GM12878 (cell line): ENCODE results near the gene SETD1A. TPM values are rescaled to one million over a fixed set of nuclear protein-coding genes. Genes with fewer than 3 reads are reported as not detected.
A peak's percentile ranks its signal among the peaks of the same experiment; 100 is the strongest.

ENCODE experiments used
- ATAC-seq: fragments of 200-7000 bp; cut with Tn5 transposase; 3 replicates; pipeline ENCODE4 v1.9.1; 2020; ENCODE audit warnings: mild to moderate bottlenecking, moderate library complexity
- BruUV-seq: library from RNA; stranded (reverse); fragments of 400-500 nt; replicated peaks from 2 replicates; lab custom pipeline; 2021; lab: Mats Ljungman, UMichigan
- CTCF ChIA-PET: fragments of 300-600 bp; sonication (Branson Sonifier 250); formaldehyde crosslinking; extraction: SDS; loops from one replicate; lab custom pipeline; 2021; ENCODE audit warnings: inconsistent platforms; lab: Yijun Ruan, JAX
- POLR2A ChIA-PET: fragments of 350-600 bp; formaldehyde crosslinking; extraction: SDS; loops from one replicate; lab custom pipeline; 2021; ENCODE audit warnings: inconsistent platforms; lab: Charles Lee
- RAD21 ChIA-PET: fragments of 300-600 bp; sonication (Branson Sonifier 250); formaldehyde crosslinking; loops from one replicate; lab custom pipeline; 2023; ENCODE audit warnings: antibody characterized with exemption; ENCODE audit not compliant: unreplicated experiment; lab: Charles Lee
- SMC1A ChIA-PET: fragments of 300-600 bp; sonication (Branson Sonifier 250); formaldehyde crosslinking; loops from one replicate; lab custom pipeline; 2023; ENCODE audit not compliant: unreplicated experiment, uncharacterized antibody; lab: Charles Lee
- DNase-seq: peaks from one replicate; pipeline ENCODE4 v3.0.0-alpha.2; 2011; ENCODE audit warnings: low read depth, low spot score
- FAIRE-seq: peaks from 3 replicates; lab custom pipeline; 2011; peaks lifted over from hg19 to GRCh38; lab: Jason Lieb, UNC
- H2AFZ ChIP-seq: 2 replicates; pipeline ENCODE4 v1.6.0; 2011; ENCODE audit warnings: low read depth, low read length, control low read depth; ENCODE audit not compliant: control insufficient read depth
- H3K27ac ChIP-seq: 2 replicates; pipeline ENCODE4 v1.5.1; 2011; ENCODE audit warnings: control low read depth; ENCODE audit not compliant: control insufficient read depth, insufficient read depth
- H3K27me3 ChIP-seq, 2 experiments: replicated peaks in 1 of 2; 2 replicates each; pipeline versions ENCODE4 v1.6.0 to v1.6.1; 2011; ENCODE audit warnings: low read length in 1 of 2; ENCODE audit not compliant: control insufficient read depth in 2 of 2, insufficient read depth in 2 of 2
- H3K36me3 ChIP-seq, 2 experiments: 2 replicates each; pipeline ENCODE4 v1.5.1; 2011; ENCODE audit warnings: low read length in 1 of 2; ENCODE audit not compliant: control insufficient read depth in 2 of 2, insufficient read depth in 2 of 2
- H3K4me1 ChIP-seq: 2 replicates; pipeline ENCODE4 v1.6.1; 2011; ENCODE audit warnings: mild to moderate bottlenecking, low read length, moderate library complexity, mixed read lengths; ENCODE audit not compliant: control insufficient read depth, insufficient read depth
- H3K4me2 ChIP-seq: 2 replicates; pipeline ENCODE4 v1.6.0; 2011; ENCODE audit warnings: control low read depth; ENCODE audit not compliant: control insufficient read depth, insufficient read depth
- H3K4me3 ChIP-seq: fragments of 200-600 bp; sonication (generic); 2 replicates; pipeline ENCODE4 v1.5.1; 2016
- H3K79me2 ChIP-seq: 2 replicates; pipeline ENCODE4 v1.6.0; 2011; ENCODE audit warnings: low read length; ENCODE audit not compliant: control insufficient read depth, insufficient read depth
- H3K9ac ChIP-seq: 2 replicates; pipeline ENCODE4 v1.8.0; 2011; ENCODE audit warnings: low read length, control low read depth, mixed read lengths; ENCODE audit not compliant: control insufficient read depth, insufficient read depth
- H3K9me3 ChIP-seq: replicated peaks from 3 replicates; pipeline ENCODE4 v1.5.1; 2011; ENCODE audit warnings: mild to moderate bottlenecking, low read length; ENCODE audit not compliant: control insufficient read depth, insufficient read depth
- H4K20me1 ChIP-seq: 2 replicates; pipeline ENCODE4 v1.6.0; 2011; ENCODE audit not compliant: control insufficient read depth, insufficient read depth
- CHD2 ChIP-seq: IDR thresholded peaks from 2 replicates; pipeline ENCODE4 v1.6.1; 2011; ENCODE audit warnings: low read depth, low read length, improper control_type of control experiment, borderline replicate concordance
- ESRRA ChIP-seq: IDR thresholded peaks from 2 replicates; pipeline ENCODE4 v1.6.1; 2012; ENCODE audit warnings: mild to moderate bottlenecking, low read length, improper control_type of control experiment
- MTA3 ChIP-seq: IDR thresholded peaks from 2 replicates; pipeline ENCODE4 v1.6.1; 2012; ENCODE audit warnings: low read length, inconsistent platforms, borderline replicate concordance
- PAX5 ChIP-seq: IDR thresholded peaks from 2 replicates; pipeline ENCODE4 v1.6.1; 2011; ENCODE audit warnings: low read depth, low read length, borderline replicate concordance
- RAD21 ChIP-seq: IDR thresholded peaks from 2 replicates; pipeline ENCODE4 v1.6.1; 2011; ENCODE audit warnings: mild to moderate bottlenecking, low read depth, low read length, moderate library complexity; ENCODE audit not compliant: insufficient read depth
- ZBED1 ChIP-seq: IDR thresholded peaks from 2 replicates; pipeline ENCODE4 v1.6.1; 2016; ENCODE audit warnings: borderline replicate concordance
- WGBS: methylation state at CpG from one replicate; pipeline ENCODE4 v1.1.6; 2016; ENCODE audit warnings: low lambda C conversion rate; ENCODE audit not compliant: insufficient replicate concordance, insufficient coverage; ENCODE audit errors: missing lambda C conversion rate; 5-methylcytosine and 5-hydroxymethylcytosine counted together
- in situ Hi-C: fragments of 300-500 bp; cut with MboI; formaldehyde crosslinking; loops from 9 replicates; pipeline ENCODE4 v1.14.3; 2018; ENCODE audit warnings: mixed read lengths
- intact Hi-C: fragments of 100-400 bp; cut with micrococcal nuclease; formaldehyde crosslinking; loops from one replicate; pipeline ENCODE4 v1.14.2; 2022; ENCODE audit not compliant: unreplicated experiment
- polyA plus RNA-seq, 11 experiments: library from polyadenylated mRNA; depleted of rRNA in 4 of 11; unstranded in 6 of 11; stranded (reverse) in 5 of 11; fragments of >200 nt; fragmentation: Nextera tagmentation in 4 of 11; fragmentation: Illumina TruSeq in 1 of 11; extraction: Ambion mirVana in 4 of 11; extraction: Trizol in 1 of 11; gene quantifications; 1 replicate in 1 of 11; 2 replicates in 10 of 11; pipeline versions ENCODE4 v1.2.1 to v1.2.3, GENCODE V29; 2011 to 2016; ENCODE audit warnings: inconsistent platforms in 2 of 11, missing spikeins in 2 of 11, low read depth in 1 of 11
- total RNA-seq, 4 experiments: library from RNA; depleted of rRNA in 3 of 4; stranded (reverse); fragments of >200 nt in 3 of 4; fragmentation: Illumina TruSeq in 1 of 4; extraction: Trizol in 1 of 4; gene quantifications; 2 replicates each; pipeline versions ENCODE4 v1.2.1 to v1.2.3, GENCODE V29; 2013 to 2021
- TF ChIP-seq, protein P1 (sequence below): IDR thresholded peaks from 2 replicates; pipeline ENCODE4 v1.6.1; 2011; ENCODE audit warnings: borderline replicate concordance, low read depth, mild to moderate bottlenecking, moderate library complexity, low read length; ENCODE audit not compliant: insufficient read depth, poor library complexity, severe bottlenecking
- TF ChIP-seq, protein P2 (sequence below): fragments of 450-650 bp; formaldehyde crosslinking; IDR thresholded peaks from 2 replicates; pipeline ENCODE4 v1.4.0; 2020; ENCODE audit warnings: mild to moderate bottlenecking, moderate library complexity
- TF ChIP-seq, protein P3 (sequence below): fragments of 450-650 bp; conservative IDR thresholded peaks from 2 replicates; pipeline ENCODE4 v1.6.1; 2017; ENCODE audit warnings: mild to moderate bottlenecking, moderate library complexity

The SETD1A gene
- total and polyA plus RNA-seq, 10 of the 15 experiments (the other 5 are each of a cell fraction or from before 2014, with no cell fraction given) = 0.02 to 25.9 (median 4.9) TPM

DNA sequence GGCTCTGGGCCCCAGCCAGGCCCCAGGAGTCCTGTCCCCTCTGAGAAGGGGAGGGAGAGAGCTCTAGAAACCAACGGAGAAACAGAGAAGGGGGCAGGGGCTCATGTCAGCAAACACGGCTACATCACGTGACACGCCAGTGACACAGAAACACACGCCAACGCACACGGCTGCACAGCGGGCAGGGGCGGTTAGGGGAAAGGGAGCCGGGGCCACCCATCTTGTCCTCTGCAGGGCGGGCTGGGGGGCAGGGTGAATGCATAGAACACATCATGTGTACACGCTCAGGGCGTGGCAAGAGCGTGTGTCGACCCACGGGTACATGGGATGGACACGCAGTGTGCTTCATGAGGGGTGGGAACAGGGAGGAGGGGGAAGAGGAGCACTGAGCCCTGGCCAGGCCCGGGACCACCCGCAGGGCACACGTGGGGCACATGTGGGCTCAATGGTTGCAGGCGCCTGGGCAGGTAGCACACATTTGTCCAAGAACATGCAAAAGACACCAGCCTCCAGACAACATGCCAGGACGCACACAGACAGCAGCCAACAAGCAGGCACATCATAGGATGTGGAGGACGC is 32.0 kb downstream of the SETD1A start:
- ChIA-PET POLR2A (no interaction called here), CTCF (no interaction called here), RAD21 (no interaction called here), SMC1A (no interaction called here)
- WGBS = 85% methylated on average over 23 of the region's 23 CpGs
- ATAC-seq (no peak), FAIRE-seq (no peak), DNase-seq (no peak)
- H3K79me2 ChIP-seq = no peaks in the 10 kb centered on the region
- no peak for TF ChIP-seq ESRRA
- TF ChIP-seq, protein P1, sequence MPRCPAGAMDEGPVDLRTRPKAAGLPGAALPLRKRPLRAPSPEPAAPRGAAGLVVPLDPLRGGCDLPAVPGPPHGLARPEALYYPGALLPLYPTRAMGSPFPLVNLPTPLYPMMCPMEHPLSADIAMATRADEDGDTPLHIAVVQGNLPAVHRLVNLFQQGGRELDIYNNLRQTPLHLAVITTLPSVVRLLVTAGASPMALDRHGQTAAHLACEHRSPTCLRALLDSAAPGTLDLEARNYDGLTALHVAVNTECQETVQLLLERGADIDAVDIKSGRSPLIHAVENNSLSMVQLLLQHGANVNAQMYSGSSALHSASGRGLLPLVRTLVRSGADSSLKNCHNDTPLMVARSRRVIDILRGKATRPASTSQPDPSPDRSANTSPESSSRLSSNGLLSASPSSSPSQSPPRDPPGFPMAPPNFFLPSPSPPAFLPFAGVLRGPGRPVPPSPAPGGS = peak; percentile 80
- H3K4me2 ChIP-seq = no peak overlapping the region
- H4K20me1 ChIP-seq = no peaks in the 10 kb centered on the region
- no peak overlapping the region for H3K27ac ChIP-seq
- no peak overlapping the region for H3K9ac ChIP-seq
- H2AFZ ChIP-seq = no peak overlapping the region
- no peak overlapping the region for H3K4me3 ChIP-seq
- no peaks in the 10 kb centered on the region for H3K9me3 ChIP-seq
- intact Hi-C loops = loop anchor here (10.0 kb wide), 1 partner anchor 85 kb away; the partner anchor contains the start of genes ZNF646 and ZNF668
- in situ Hi-C loops = loop anchor here (5.0 to 25.0 kb wide), 3 partner anchors 108 to 878 kb away; partner anchors contain the start of genes COX6A2 and ZNF843
- H3K4me1 ChIP-seq = peaks cover 7% of the 10 kb centered on the region
- no peaks in the 10 kb centered on the region for H3K27me3 ChIP-seq
- no TSS peak for BruUV-seq
- peaks cover 3 to 10% of the 10 kb centered on the region in 2 experiments for H3K36me3 ChIP-seq

DNA sequence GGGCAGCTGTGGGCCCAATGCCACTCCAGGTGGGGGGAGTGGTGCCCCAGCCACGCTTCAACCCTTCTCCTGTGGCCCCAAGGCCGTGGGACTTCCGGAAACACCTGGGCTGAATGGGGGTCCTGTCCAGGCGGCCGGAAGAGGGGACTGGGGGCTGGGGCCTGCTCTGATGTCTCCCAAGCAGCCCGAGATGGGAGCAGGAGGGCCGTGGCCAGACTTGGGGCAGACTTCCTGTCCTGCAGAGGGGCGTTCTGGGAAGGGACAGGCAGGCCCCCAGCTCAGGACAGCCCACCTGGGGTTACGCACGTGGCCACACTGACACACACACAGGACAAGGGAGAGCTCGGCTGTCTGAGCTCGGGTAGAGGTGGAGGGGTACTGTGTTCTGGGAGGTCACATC is 32.6 kb downstream of the SETD1A start:
- Histone ChIP-seq H4K20me1 (no peaks in the 10 kb centered on the region), H2AFZ (no peak overlapping the region), H3K9ac (no peak overlapping the region), H3K4me1 (peaks cover 10% of the 10 kb centered on the region), H3K36me3 (peaks cover 3 to 6% of the 10 kb centered on the region in 2 experiments; a peak in 3 of 4 replicates), H3K9me3 (no peaks in the 10 kb centered on the region), H3K4me2 (no peak overlapping the region), H3K27me3 (no peaks in the 10 kb centered on the region), H3K4me3 (no peak overlapping the region), H3K79me2 (no peaks in the 10 kb centered on the region), H3K27ac (no peak overlapping the region)
- in situ Hi-C loops (loop anchor here (5.0 to 25.0 kb wide), 2 partner anchors 447 to 877 kb away; partner anchors contain the start of genes COX6A2 and ZNF843), intact Hi-C loops (loop anchor here (10.0 kb wide), 1 partner anchor 85 kb away; the partner anchor contains the start of genes ZNF646 and ZNF668)
- DNase-seq (no peak), ATAC-seq (no peak), FAIRE-seq (no peak)
- RAD21 ChIA-PET = no interaction called here
- POLR2A ChIA-PET = no interaction called here
- SMC1A ChIA-PET = no interaction called here
- CTCF ChIA-PET = no interaction called here
- no TSS peak for BruUV-seq
- 54% methylated on average over 12 of the region's 12 CpGs for WGBS
- TF ChIP-seq ZBED1 = no peak
- TF ChIP-seq, protein P2, sequence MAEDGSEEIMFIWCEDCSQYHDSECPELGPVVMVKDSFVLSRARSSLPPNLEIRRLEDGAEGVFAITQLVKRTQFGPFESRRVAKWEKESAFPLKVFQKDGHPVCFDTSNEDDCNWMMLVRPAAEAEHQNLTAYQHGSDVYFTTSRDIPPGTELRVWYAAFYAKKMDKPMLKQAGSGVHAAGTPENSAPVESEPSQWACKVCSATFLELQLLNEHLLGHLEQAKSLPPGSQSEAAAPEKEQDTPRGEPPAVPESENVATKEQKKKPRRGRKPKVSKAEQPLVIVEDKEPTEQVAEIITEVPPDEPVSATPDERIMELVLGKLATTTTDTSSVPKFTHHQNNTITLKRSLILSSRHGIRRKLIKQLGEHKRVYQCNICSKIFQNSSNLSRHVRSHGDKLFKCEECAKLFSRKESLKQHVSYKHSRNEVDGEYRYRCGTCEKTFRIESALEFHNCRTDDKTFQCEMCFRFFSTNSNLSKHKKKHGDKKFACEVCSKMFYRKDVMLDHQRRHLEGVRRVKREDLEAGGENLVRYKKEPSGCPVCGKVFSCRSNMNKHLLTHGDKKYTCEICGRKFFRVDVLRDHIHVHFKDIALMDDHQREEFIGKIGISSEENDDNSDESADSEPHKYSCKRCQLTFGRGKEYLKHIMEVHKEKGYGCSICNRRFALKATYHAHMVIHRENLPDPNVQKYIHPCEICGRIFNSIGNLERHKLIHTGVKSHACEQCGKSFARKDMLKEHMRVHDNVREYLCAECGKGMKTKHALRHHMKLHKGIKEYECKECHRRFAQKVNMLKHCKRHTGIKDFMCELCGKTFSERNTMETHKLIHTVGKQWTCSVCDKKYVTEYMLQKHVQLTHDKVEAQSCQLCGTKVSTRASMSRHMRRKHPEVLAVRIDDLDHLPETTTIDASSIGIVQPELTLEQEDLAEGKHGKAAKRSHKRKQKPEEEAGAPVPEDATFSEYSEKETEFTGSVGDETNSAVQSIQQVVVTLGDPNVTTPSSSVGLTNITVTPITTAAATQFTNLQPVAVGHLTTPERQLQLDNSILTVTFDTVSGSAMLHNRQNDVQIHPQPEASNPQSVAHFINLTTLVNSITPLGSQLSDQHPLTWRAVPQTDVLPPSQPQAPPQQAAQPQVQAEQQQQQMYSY = no peak
- no peak for TF ChIP-seq RAD21
- TF ChIP-seq, protein P3, sequence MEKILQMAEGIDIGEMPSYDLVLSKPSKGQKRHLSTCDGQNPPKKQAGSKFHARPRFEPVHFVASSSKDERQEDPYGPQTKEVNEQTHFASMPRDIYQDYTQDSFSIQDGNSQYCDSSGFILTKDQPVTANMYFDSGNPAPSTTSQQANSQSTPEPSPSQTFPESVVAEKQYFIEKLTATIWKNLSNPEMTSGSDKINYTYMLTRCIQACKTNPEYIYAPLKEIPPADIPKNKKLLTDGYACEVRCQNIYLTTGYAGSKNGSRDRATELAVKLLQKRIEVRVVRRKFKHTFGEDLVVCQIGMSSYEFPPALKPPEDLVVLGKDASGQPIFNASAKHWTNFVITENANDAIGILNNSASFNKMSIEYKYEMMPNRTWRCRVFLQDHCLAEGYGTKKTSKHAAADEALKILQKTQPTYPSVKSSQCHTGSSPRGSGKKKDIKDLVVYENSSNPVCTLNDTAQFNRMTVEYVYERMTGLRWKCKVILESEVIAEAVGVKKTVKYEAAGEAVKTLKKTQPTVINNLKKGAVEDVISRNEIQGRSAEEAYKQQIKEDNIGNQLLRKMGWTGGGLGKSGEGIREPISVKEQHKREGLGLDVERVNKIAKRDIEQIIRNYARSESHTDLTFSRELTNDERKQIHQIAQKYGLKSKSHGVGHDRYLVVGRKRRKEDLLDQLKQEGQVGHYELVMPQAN = no peak
- TF ChIP-seq CHD2 = no peak
- TF ChIP-seq MTA3 = no peak
- TF ChIP-seq PAX5 = no peak
